CD4-positive, alpha-beta T cell treated with Interleukin-6 at 100 ng/mL for 8 hours (primary cell): ENCODE measurements around the gene TCEA2.

Experiments used
- DNase-seq: peaks from one replicate; pipeline ENCODE4 v3.0.0-alpha.2; 2020; ENCODE audit warnings: mixed read lengths, low spot score

The TCEA2 gene

DNA sequence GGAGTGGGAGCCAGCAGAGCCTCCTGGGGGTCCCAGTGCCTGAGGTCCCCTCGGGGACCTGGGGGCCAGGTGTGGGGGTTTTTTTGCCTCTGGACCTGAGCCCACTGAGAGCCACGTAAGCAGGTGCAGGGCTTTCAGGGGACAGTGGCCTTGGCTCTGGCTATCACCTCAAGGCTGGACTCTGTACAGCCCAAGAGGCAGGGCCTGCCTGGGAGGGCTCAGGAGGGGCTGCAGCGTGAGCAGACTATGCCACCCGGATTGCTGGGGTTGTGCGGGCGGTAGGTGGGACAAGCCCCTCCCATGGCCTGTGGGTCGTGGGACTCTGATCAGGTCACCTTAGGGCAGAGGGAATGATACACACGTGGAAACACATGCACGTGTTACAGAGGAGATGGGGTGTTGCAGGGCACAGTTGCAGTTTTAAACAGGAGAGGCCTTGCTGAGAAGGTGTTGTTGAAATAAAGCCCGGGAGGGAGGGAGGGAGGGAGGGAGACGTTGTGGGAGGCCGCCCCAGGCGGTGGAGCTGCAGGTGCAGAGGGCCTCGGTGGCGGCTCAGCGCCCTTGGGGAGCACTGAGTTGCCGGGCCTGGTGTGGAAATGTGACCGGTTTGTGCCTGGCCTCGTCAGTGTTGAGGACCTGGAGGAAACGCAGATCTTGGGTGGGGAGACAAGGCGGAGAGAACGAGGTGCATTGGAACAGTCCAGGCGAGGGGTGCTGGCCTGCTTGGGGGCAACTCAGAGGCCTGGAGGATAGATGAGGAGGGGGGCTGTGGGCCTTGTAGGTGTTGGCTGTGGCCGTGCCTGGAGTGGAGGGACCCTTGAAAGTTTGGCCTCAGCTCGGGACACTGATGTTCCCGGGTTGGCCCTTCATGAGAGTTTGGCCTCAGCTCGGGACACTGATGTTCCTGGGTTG is 2.3 kb downstream of the TCEA2 start:
- no peak for DNase-seq

- peak; percentile 56 for DNase-seq
These were observed 3.0 kb downstream of the TCEA2 start for GRCh38 chr20:64065974-64066343.

- no peak for DNase-seq
These were observed 4.1 kb downstream of the TCEA2 start for GRCh38 chr20:64067005-64067632.

- DNase-seq = no peak
These were observed 4.8 kb downstream of the TCEA2 start for GRCh38 chr20:64067733-64068307.

- no peak for DNase-seq
These were observed 5.6 kb downstream of the TCEA2 start for GRCh38 chr20:64068386-64069208.

DNA sequence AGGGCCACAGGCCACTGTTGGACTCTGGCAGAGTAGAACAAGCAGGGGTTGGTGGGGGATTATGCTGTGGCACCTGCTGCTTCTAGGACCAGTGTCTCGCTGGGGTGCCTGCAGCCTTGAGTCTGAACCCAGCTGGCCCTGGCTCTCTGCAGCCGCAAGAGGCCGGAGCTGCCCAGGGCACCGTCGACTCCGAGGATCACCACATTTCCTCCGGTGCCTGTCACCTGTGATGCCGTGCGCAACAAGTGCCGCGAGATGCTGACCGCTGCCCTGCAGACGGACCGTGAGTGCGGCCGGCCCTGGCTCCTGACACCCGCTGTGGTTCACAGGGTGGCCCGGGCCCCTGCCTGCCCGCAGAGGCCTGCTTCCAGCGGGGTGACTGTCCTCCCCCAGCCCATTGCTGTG is 6.2 kb downstream of the TCEA2 start:
- no peak for DNase-seq

DNA sequence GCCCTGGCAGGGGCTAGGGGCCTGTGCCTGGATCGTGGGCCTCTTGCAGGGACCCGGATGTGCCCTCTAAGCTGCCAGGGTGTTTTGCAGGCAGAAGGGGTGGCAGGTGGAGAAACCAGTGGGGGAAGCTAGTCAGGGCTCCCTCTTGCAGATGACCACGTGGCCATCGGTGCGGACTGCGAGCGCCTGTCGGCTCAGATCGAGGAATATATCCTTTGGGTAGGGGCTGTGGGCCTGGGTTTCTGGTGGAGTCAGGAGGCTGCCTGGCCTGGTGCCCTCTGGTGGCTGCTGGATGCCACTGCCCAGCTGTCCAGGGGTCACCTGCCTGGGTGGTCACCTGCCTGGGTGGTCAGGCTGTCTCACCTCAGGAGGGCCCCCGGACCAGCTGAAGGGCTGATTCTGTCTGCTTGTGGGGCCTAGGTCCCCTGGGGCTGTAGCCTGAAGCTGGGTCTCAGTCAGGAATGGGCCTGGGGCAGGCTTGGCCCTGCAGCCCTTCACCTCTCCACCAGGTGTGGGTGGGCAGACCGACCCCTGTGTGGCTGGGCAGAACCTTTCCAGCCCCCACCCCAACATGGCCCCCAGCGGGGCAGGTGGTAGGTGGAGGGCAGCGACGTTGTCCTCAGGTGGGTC is 6.7 kb downstream of the TCEA2 start:
- DNase-seq = no peak

GRCh38 chr20:64070244-64070993 is 7.4 kb downstream of the TCEA2 start:
- DNase-seq = no peak

- no peak for DNase-seq
These were observed 8.6 kb downstream of the TCEA2 start for GRCh38 chr20:64071341-64072332.

- no peak for DNase-seq
These were observed 9.6 kb downstream of the TCEA2 start for GRCh38 chr20:64072498-64073063.

DNA sequence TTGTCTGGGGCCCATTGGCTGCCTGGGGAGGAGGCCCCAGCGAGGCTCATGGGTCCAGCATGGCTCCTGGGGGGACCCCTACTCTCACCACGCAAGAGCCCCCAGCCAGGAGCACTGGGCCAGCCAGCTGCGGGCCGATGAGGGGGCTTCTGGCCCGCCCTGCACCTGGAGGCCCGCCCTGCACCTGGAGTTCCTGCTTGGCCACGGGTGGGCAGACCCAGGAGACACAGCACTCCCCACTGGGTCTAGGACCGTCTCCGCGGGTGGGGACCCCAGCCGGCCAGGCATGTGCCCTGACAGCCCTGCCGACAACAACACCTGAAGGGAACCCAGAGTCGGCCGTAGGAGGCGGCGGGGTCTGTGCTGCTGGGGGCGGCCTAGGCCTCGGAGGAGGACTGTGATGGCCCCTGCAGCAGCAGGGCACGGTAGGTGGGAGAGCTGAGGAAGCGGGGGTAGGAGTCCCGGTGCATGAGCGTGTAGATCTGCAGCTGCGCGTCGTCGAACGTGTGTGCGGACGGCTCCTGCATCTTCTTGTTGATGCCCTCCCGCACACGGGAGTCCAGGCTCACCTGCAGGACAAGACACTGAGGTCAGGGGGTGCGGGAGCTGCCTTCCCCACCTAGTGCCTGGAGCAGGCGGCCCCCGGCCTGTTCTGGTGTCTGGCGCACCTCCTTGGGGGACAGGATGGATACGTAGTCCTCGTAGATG is 10.6 kb downstream of the TCEA2 start:
- DNase-seq = no peak

DNA sequence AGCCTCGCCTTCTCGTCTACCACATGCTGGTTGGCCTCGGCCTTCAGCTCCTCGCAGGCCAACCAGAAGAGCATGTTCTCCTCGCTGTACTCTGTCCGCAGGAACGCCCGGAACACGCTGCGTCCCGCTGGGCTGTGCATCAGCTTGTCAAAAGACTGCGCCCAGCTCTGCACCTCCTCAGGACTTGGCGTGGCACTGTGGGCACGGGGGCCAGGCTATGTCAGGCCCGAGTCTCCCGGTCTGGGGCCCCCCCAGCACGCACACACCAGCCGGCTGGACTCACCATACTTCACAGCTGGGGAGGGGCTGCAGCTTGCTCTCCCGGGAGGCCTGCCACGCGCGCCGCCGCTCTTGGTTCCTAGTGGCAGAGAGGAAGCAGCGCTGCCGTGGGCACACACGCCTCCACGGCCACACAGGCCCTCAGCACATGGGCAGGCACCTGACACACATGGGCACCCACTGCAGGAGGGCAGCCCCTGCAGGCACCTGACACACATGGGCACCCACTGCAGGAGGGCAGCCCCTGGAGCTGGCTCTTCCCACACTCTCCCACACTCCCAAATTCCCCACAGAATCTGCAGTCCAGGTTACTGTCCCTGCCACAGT is 11.3 kb downstream of the TCEA2 start:
- DNase-seq = no peak

GRCh38 chr20:64074963-64075362 is 12.0 kb downstream of the TCEA2 start:
- no peak for DNase-seq

- no peak for DNase-seq
These were observed 12.6 kb downstream of the TCEA2 start for GRCh38 chr20:64075556-64075955.

DNA sequence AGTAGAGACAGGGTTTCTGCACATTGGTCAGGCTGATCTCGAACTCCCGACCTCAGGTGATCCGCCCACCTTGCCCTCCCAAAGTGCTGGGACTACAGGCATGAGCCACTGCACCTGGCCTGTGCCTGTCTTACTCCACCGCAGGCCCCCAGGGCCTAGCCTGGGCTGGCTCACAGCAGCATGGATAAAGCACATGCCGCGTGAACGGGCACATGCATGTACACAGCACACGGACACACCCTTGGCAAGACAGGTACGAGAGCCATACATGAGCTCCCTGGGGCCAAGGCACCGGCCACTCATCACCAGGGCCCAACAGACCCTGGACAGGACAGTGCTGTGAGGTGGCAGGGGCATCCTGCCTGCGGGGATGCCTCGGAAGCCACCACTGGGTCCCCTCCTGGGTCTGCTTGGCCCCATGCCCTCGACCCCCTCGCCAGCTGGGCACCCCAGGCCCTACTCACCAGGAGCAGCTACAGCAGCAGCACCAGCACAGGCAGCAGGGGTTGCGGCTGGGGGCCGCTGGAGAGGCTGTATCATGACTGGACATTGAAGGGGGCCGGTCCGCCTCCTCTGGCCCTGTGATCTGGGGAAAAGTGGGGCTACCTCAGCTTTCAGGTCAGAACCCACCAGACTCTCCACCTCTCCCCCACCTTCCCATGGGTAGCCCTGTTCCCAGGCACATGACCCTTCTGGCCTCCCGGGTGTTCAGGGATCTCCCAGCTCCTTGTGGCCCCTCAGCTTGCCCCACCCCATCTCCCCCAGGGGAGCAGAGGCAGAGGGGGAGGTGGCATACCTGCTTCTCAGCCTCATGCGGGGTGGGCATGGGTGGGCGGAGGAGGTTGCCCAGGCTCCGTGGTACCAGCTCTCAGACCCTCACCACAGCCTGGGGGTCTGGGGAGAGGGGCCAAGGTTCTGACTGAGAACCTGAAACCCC is 13.3 kb downstream of the TCEA2 start:
- no peak for DNase-seq

GRCh38 chr20:64077094-64077493 is 14.1 kb downstream of the TCEA2 start:
- peak; percentile 43 for DNase-seq

DNA sequence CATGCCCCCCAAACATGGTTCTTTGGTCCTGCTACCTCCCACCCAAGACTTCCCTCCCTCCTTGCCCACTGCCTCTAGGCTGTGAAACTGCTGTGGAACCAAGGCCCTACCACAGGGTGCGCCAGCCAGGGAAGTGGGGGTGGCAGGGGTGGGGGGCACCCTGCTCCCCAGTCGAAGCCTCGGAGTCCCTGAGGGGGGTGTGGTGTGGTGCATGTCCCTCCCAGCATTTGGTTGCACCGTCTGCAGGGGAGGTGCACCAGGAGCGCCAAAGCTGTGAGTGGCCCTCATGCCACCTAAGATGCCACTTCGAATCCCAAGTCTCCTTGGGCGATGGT is 14.5 kb downstream of the TCEA2 start:
- no peak for DNase-seq
